Measurements from ENCODE around the gene UAP1L1.

UAP1L1 gene

GRCh38 chr9:137096785-137097546 is 19.6 kb downstream of the UAP1L1 start:
- DNase-seq (ENCODE audit: low read depth): no peak
- no peak overlapping the region for H3K4me3 ChIP-seq (ENCODE audit: low read length)
- TF ChIP-seq, protein P1, sequence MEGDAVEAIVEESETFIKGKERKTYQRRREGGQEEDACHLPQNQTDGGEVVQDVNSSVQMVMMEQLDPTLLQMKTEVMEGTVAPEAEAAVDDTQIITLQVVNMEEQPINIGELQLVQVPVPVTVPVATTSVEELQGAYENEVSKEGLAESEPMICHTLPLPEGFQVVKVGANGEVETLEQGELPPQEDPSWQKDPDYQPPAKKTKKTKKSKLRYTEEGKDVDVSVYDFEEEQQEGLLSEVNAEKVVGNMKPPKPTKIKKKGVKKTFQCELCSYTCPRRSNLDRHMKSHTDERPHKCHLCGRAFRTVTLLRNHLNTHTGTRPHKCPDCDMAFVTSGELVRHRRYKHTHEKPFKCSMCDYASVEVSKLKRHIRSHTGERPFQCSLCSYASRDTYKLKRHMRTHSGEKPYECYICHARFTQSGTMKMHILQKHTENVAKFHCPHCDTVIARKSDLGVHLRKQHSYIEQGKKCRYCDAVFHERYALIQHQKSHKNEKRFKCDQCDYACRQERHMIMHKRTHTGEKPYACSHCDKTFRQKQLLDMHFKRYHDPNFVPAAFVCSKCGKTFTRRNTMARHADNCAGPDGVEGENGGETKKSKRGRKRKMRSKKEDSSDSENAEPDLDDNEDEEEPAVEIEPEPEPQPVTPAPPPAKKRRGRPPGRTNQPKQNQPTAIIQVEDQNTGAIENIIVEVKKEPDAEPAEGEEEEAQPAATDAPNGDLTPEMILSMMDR (conservative IDR thresholded peaks at IDR 0.05; ENCODE audit: low read length): no peak

DNA sequence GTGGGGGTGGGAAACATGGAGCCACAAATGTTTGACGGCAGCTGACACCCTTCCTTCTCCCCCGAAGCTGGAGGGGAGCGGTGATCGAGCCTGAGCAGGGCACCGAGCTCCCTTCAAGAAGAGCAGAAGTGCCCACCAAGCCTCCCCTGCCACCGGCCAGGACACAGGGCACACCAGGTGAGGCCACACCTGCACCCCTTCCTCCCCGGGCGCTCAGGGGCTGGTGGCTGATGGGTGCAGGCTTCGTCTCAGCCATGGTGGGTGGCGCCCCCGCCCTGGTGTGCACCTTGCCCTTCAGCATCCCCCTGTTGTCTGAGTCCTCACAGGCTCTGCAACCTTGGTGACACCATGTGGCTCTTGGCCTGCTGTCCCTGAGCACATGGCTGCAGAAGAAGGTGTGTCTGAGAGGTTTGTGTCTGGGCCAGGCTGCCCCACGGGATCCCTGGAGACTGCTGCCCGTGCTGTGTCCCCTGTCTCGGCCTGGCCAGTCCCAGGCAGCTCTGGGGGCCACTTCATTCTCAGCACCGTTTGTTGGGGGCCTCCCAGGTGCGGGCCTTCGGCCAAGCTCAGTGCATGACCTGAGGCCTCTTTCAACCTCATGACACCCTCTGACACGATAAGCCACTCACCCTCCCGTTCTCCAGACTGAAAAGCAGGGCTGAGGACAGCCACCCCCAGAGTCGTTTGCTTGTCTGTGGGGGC is 20.6 kb downstream of the UAP1L1 start:
- TF ChIP-seq, protein P1 (conservative IDR thresholded peaks at IDR 0.05; ENCODE audit: low read length): no peak
- no peak overlapping the region for H3K4me3 ChIP-seq (ENCODE audit: low read length)
- no peak for DNase-seq (ENCODE audit: low read depth)

GRCh38 chr9:137099231-137099630 is 21.9 kb downstream of the UAP1L1 start:
- H3K4me3 ChIP-seq (ENCODE audit: low read length): no peak overlapping the region
- DNase-seq (ENCODE audit: low read depth): no peak
- TF ChIP-seq, protein P1 (conservative IDR thresholded peaks at IDR 0.05; ENCODE audit: low read length): no peak

- DNase-seq (ENCODE audit: low read depth): no peak
- TF ChIP-seq, protein P1 (conservative IDR thresholded peaks at IDR 0.05; ENCODE audit: low read length): no peak
- no peak overlapping the region for H3K4me3 ChIP-seq (ENCODE audit: low read length)
Measured at GRCh38 chr9:137103206-137103999, 26.1 kb downstream of the UAP1L1 start.

- H3K4me3 ChIP-seq (ENCODE audit: low read length): no peak overlapping the region
- TF ChIP-seq, protein P1 (conservative IDR thresholded peaks at IDR 0.05; ENCODE audit: low read length): no peak
- no peak for DNase-seq (ENCODE audit: low read depth)
Measured at GRCh38 chr9:137105814-137106661, 28.7 kb downstream of the UAP1L1 start.

DNA sequence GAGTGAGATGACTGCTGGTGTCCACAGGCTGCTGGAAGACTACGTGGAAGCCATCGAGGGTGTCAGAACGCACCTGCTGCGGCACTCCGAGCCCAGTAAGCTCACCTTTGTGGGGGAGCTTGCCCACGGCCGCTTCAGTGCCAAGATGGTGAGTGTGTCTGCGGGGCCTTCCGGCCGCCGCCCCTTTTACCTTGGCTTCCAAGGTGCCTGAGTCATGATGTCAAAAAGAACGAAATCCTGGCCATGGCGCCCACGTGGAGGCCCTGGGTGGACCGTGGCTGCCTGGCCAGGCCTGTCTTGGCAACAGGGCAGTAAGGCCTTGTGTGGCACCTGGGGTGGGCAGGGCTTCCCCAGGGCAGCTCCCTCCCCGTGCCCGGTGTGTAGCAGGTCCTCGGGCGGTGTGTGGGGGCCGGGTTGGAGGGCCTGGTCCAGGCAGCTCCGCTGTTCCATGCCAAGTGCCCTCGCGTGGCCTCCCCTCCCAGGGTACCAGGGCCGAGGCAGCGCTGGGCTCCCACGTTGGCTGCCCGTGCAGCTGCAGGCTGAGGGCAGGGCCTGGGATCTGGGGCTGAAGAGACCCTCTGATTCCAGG is 29.4 kb downstream of the UAP1L1 start:
- DNase-seq (ENCODE audit: low read depth): no peak
- TF ChIP-seq, protein P1 (conservative IDR thresholded peaks at IDR 0.05; ENCODE audit: low read length): no peak
- no peak overlapping the region for H3K4me3 ChIP-seq (ENCODE audit: low read length)
